Spinal cord (tissue), 10 donors: ENCODE results near the gene RTP1. TPM values are rescaled to one million over a fixed set of nuclear protein-coding genes. Genes with fewer than 3 reads are reported as not detected.
A peak's percentile ranks its signal among the peaks of the same experiment; 100 is the strongest.
"Not testable (repeated sequence)": the region's sequence is repeated elsewhere in the genome, so short reads cannot be mapped to it uniquely, and the experiment has no call there.

ENCODE experiments used
- DNase-seq, 6 donors: peaks; one replicate each; pipeline versions ENCODE4 v3.0.0 to v3.0.0-alpha.2; 2013 to 2015; ENCODE audit warnings: low spot score in 6 of 6, low read depth in 4 of 6
- H3K27ac ChIP-seq: one replicate; pipeline ENCODE4 v1.5.1; 2013; ENCODE audit warnings: low read depth, low read length, control low read depth
- H3K27me3 ChIP-seq: one replicate; pipeline ENCODE4 v1.6.1; 2013; ENCODE audit warnings: low read length; ENCODE audit not compliant: control insufficient read depth, insufficient read depth
- H3K36me3 ChIP-seq: one replicate; pipeline ENCODE4 v1.6.1; 2013; ENCODE audit warnings: low read length; ENCODE audit not compliant: control insufficient read depth, insufficient read depth
- H3K4me1 ChIP-seq: one replicate; pipeline ENCODE4 v1.6.1; 2013; ENCODE audit warnings: low read length; ENCODE audit not compliant: control insufficient read depth, insufficient read depth
- H3K4me3 ChIP-seq: one replicate; pipeline ENCODE4 v1.5.1; 2013; ENCODE audit warnings: low read depth, low read length, control low read depth
- H3K9me3 ChIP-seq: one replicate; pipeline ENCODE4 v1.6.1; 2013; ENCODE audit warnings: low read length; ENCODE audit not compliant: control insufficient read depth, insufficient read depth
- WGBS: methylation state at CpG from one replicate; pipeline ENCODE4 v1.1.5; 2013; ENCODE audit warnings: missing lambda C conversion rate; ENCODE audit not compliant: insufficient coverage; 5-methylcytosine and 5-hydroxymethylcytosine counted together
- polyA plus RNA-seq, 2 donors: library from polyadenylated mRNA; unstranded; fragments of 120-200 nt; gene quantifications; one replicate each; pipeline ENCODE4 v1.2.1, GENCODE V29; 2013; ENCODE audit not compliant: insufficient read length in 2 of 2
- total RNA-seq, 2 donors: library from RNA; depleted of rRNA in 1 of 2; stranded (reverse); fragments of 120-200 nt in 1 of 2; fragments of >200 nt in 1 of 2; gene quantifications; one replicate each; pipeline versions ENCODE4 v1.2.3 to v1.2.4, GENCODE V29; 2013 to 2014
- donor health status: healthy.

RTP1 gene
- total and polyA plus RNA-seq, 4 donors = 0.40 to 1.5 (median 0.87) TPM

DNA sequence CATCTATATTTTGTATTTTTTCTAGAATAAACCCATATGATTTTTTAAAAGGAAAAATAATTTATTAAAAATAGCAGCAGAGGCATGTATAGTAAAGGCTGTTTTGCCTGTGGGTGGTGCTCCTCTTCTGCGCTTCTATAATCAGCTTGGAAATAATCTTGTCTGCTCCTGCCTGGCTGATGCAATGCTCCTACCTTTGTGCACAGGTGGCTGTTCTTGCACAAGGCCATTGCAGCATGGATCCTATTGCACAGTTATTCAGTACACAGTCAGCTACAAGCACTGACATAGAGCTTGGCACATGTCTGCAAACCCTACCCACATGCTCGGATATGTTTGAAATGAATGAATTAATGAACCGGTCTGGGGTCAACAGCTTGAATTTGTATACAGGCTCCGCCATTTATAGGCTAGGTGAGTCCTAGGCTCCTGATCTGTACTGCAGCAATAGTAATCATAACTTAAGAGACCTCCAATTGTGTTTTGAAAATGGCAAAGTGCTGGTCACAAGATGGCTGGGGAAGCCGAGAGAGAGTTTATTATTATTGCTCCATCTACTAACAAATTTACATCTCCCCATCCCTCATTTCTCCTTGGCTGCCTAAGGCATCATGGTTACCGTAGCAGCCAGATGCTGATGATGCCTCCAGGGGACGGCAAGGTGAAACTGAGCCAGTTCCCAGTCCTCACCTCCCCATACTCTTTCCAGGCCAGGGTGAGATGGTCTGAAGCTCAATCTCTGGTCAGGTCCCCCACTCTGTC lies 532 bp upstream of the RTP1 start:
- DNase-seq = peak in 1 of 6 donors; percentile 47
- H3K4me3 ChIP-seq = no peak overlapping the region
- H3K36me3 ChIP-seq = no peaks in the 10 kb centered on the region
- peaks cover 9% of the 10 kb centered on the region for H3K4me1 ChIP-seq
- no peaks in the 10 kb centered on the region for H3K9me3 ChIP-seq
- no peak overlapping the region for H3K27ac ChIP-seq
- 41% methylated on average over 2 of the region's 7 CpGs for WGBS
- no peaks in the 10 kb centered on the region for H3K27me3 ChIP-seq

DNA sequence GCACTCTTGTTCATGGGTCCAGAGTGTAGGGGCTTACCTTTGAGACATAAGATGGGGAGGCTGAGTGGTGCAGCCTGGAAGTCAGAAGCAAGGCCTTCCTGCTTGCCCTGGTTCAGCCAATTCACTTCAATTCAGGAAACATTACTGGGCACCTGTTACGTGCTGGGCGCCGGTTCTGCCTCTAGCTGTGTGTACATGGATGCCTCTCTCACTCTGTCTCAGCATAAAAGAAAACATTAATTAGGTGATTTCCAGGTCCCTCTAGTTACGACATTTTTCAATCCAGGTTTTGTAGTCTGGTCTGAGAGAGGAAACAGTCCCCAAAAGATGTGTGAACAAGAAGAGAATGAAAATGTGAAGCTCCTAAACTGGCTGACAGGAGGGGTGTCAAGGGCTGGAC lies 1.2 kb downstream of the RTP1 start:
- no peak overlapping the region for H3K27ac ChIP-seq
- H3K9me3 ChIP-seq = no peaks in the 10 kb centered on the region
- H3K27me3 ChIP-seq = no peaks in the 10 kb centered on the region
- no peak for DNase-seq
- 60% methylated on average over 1 of the region's 4 CpGs for WGBS
- H3K4me1 ChIP-seq = peaks cover 9% of the 10 kb centered on the region
- H3K4me3 ChIP-seq = no peak overlapping the region
- no peaks in the 10 kb centered on the region for H3K36me3 ChIP-seq

DNA sequence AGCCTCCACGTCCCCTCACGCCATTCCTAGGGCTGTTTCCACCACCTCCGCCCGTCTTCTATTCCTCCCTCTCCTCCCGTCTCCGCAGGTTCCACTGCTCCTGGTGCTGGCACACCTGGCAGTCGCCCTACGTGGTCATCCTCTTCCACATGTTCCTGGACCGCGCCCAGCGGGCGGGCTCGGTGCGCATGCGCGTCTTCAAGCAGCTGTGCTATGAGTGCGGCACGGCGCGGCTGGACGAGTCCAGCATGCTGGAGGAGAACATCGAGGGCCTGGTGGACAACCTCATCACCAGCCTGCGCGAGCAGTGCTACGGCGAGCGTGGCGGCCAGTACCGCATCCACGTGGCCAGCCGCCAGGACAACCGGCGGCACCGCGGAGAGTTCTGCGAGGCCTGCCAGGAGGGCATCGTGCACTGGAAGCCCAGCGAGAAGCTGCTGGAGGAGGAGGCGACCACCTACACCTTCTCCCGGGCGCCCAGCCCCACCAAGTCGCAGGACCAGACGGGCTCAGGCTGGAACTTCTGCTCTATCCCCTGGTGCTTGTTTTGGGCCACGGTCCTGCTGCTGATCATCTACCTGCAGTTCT lies 2.3 kb downstream of the RTP1 start:
- H3K27ac ChIP-seq, DNase-seq, H3K9me3 ChIP-seq, H3K36me3 ChIP-seq, H3K4me1 ChIP-seq, H3K4me3 ChIP-seq, H3K27me3 ChIP-seq: not testable (repeated sequence)
- 97% methylated on average over 31 of the region's 44 CpGs for WGBS

DNA sequence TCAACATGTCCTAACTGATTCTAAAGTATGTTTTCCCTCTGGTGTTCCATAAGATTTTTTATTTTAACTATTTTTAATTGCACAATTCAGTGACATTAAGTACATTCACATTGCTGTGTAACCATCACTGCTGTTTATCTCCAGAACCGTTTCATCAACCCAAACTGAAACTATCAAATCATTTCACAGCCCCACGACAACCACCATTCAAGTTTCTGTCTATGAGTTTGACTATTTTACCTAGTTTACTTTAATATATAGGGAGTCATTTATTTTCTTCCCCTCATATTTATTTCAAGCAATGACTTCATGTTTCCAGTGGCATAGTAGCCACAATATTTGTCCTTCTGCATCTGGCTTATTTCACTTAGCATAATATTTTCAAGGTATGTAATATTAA lies 8.4 kb downstream of the RTP1 start:
- Histone ChIP-seq H3K27ac (no peak overlapping the region), H3K9me3 (peaks cover 3% of the 10 kb centered on the region), H3K36me3 (no peaks in the 10 kb centered on the region), H3K27me3 (no peaks in the 10 kb centered on the region), H3K4me1 (peaks cover 4% of the 10 kb centered on the region), H3K4me3 (no peak overlapping the region)
- WGBS = no CpG with 5 or more reads among the region's 2 CpGs
- no peak for DNase-seq

DNA sequence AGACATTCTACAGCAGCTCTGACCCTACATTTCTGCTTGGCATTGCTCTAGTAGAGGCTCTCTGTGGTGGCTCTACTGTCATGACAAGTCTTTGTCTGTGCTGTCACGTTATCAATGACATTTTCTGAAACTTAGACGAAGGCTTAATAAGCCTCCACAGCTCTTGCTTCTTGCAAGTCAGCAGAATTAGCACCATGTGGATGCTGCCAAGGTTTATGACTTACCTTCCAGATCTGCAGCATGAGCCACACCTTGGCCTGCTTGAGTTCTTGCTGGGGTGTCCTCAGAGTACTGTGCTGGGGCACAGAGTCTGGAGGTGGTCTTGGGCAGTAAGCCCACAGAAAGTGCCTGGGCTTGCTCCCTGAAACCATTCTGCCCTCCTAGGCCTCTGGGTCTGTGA lies 9.8 kb downstream of the RTP1 start:
- no peak for DNase-seq
- Histone ChIP-seq H3K27me3 (no peaks in the 10 kb centered on the region), H3K4me1 (peaks cover 4% of the 10 kb centered on the region), H3K4me3 (no peak overlapping the region), H3K9me3 (peaks cover 3% of the 10 kb centered on the region), H3K36me3 (no peaks in the 10 kb centered on the region), H3K27ac (no peak overlapping the region)
- 100% methylated on average over 2 of the region's 2 CpGs for WGBS

DNA sequence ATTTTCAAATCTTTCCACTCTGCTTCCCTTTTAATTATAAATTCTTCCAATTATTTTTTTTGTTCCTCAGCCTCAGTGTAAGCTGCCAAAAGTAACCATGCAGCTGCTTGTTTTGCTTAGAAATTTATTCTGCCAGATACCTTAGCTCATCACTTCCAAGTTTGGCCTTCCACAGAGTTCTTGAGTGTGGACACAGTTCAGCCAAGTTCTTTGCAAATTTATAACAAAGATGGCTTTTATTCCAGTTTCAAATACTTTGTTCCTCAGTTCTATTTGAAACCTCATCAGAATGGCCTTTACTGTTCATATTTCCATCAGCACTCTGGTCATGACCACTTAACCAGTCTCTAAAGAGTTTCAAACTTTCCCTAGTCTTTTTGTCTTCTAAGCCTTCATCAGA lies 10.3 kb downstream of the RTP1 start:
- Histone ChIP-seq H3K4me3 (no peak overlapping the region), H3K9me3 (peaks cover 3% of the 10 kb centered on the region), H3K36me3 (no peaks in the 10 kb centered on the region), H3K27ac (no peak overlapping the region), H3K27me3 (no peaks in the 10 kb centered on the region), H3K4me1 (peaks cover 4% of the 10 kb centered on the region)
- no peak for DNase-seq

DNA sequence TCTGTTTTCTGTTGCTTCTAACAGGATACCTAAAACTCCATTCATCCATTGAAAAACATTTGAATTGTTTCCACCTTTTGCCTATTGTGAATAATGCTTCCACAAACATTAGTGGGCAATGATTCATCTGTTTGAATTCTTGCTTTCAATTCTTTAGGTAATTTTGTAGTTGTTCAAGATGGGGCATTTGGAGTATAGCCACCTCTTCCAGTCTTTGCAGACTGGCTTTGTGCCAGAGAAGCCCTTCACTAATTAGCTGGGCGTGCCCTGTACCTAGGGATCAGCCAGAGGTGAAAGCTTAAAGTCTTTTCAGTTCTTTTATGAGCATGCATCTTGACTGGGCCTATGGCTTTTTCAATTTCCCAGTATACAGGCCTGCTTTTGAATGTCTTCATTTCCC lies 10.9 kb downstream of the RTP1 start:
- no peaks in the 10 kb centered on the region for H3K27me3 ChIP-seq
- no peak overlapping the region for H3K4me3 ChIP-seq
- H3K4me1 ChIP-seq = peaks cover 4% of the 10 kb centered on the region
- H3K27ac ChIP-seq = no peak overlapping the region
- H3K9me3 ChIP-seq = peaks cover 3% of the 10 kb centered on the region
- no peaks in the 10 kb centered on the region for H3K36me3 ChIP-seq
- WGBS = 86% methylated on average over 1 of the region's 1 CpG
- no peak for DNase-seq

DNA sequence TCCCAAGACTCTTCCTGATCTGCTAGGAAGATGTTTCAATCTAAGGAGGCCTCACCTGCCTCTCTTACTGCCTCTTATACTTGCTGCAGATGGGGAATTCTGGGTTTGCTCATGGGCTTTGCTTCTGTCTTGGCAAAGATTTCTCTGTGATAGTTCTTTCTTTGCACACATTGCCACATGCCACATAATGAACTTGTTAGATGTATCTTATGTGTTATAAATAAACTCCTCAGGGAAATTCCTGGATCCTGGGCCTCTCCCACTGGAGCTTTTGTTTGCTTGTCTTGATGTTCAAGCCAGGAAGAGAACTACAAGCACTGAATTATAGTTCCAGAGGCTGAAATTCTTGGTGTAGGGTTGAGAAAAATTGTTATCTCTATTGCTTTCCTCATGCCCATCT lies 12.2 kb downstream of the RTP1 start:
- no peak for DNase-seq
- Histone ChIP-seq H3K9me3 (peaks cover 3% of the 10 kb centered on the region), H3K36me3 (no peaks in the 10 kb centered on the region), H3K27ac (no peak overlapping the region), H3K4me1 (peaks cover 4% of the 10 kb centered on the region), H3K27me3 (no peaks in the 10 kb centered on the region), H3K4me3 (no peak overlapping the region)

DNA sequence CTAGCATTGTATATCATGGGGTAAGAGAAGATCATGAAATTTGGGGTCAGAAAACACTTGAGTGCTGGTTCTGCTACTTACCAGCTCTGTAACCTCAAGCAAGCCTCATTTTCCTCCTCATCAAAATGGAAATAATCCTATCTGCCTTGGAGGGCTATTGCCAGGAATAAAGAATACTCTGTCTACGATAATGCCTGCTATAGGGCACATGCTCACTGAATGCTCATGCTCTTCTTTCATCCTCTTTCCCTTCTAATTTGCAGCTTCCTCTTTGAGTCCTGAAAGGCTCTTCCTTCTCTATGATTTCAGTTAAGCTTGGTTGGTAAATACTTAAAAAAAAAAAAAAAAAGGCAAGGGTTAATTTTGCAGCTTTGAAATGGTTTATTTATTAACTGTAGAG lies 12.8 kb downstream of the RTP1 start:
- H3K4me1 ChIP-seq = peaks cover 4% of the 10 kb centered on the region
- peaks cover 3% of the 10 kb centered on the region for H3K9me3 ChIP-seq
- no peak overlapping the region for H3K27ac ChIP-seq
- no peaks in the 10 kb centered on the region for H3K27me3 ChIP-seq
- H3K4me3 ChIP-seq = no peak overlapping the region
- no CpG with 5 or more reads among the region's 1 CpG for WGBS
- H3K36me3 ChIP-seq = no peaks in the 10 kb centered on the region
- DNase-seq = no peak
